SW480 (cell line): ENCODE data around the gene FAM9B.
"Not testable (repeated sequence)": the region's sequence is repeated elsewhere in the genome, so short reads cannot be mapped to it uniquely, and the experiment has no call there.

Experiments
- DNase-seq: peaks from one replicate; pipeline ENCODE4 v3.0.0-alpha.2; 2016; ENCODE audit warnings: low spot score

Gene FAM9B

DNA sequence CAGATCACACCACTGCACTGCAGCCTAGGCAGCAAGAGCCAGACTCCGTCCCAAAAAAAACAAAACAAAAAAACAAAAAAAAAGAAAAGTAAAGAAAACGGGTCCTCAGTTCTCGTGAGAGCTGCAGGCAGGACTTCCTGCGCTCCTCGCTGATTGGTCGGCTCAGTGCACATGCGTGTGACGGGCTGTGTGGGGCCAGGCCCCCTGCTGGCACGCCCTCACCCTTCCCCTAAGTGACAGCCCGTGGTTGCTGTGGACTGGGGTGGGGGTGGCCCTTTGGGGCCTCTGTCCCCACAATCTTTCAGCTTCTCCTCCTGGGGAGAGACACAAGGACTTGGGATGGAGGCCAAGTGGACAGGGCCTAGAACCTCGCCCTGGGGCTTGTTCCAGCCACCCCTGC is at the start of gene FAM9B:
Gene FAM9B (minus strand): TSS at position 139 of the 400 bp plus-strand sequence. CDS start 1,141 bp downstream, outside the sequence.
- no peak for DNase-seq

DNA sequence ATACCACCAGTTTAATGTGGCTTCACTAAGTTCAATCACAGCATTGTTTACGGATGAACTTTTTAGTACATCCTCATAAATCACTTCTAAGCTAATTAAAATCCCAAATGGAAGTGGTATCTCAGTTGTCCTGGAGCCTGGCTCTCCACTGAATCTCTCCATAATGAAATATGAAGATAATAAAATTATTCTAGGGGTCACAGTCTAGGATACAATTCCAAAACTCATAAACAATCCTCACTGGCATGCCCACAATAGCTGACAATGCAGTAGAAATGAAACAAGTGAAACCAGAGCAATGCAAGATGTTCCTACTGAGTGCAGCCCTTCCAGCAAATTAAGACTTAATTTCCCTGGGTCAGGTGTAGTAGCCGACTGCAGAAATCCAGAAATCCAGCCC is 47.3 kb upstream of the FAM9B start:
- DNase-seq: no peak

DNA sequence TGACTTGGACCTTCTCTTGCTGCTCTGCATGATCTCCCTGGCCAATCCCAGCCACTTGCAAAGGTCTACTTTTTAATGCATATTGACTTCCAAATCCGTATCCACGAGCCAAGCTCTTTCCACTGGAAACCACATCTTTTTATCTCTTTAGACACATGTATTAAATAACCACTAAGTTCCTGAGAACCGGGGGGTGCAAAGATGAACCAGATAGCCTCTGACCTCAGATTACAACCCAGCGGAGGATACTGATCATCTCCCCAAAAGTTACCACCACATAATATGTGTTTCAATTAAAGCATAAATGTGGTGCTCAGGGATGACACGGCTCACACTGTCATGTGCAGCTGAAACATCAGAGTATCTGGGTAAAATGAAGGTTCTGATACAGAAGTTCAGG is 40.4 kb upstream of the FAM9B start:
- DNase-seq: no peak

DNA sequence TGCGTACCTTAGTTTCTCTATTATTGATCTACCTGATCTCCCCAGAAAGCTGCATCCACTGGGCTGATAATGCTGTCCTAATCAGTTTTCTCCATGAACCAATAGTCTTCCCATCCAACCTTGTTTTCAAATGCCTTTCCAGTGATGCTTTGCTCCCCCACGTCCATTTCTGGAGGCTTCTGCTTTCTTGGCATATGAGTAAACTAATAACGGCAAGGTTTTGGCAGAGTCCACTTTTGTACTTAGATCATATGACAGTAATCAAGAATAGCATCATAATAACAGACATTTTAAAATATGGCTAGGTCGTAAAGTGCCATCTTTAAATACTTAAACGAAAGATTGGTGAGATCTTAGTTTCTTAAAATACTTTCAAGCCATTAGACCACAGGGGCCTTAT is 38.4 kb upstream of the FAM9B start:
- DNase-seq: no peak

DNA sequence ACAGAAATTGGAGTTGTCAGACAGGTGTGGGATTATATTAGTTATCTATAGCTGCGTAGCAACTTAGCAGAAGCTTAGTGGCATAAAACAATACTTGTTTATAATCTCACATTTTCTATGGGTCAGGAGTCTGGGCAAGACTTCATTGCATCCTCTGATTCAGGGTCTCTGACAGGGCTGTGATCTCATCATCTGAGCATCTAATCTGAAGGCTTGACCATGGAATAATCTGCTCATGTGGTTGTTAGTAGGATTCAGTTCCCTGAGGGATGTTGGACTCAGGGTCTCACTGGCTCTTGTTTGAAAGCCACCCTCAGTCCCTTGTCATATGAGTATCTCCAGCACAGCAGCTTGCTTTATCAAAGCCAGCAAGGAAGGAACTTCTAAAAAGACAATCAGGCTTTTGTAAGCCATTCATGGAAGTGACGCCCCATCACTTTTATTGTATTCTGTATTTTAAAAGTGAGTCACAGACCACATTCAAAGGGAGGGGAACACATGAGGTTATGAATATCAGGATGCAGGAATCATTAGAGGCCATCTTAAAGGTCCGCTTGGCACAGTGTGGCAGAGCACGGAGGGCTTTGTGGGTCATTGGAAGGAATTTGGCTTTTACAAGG is 37.2 kb upstream of the FAM9B start:
- peak; percentile 87 for DNase-seq

DNA sequence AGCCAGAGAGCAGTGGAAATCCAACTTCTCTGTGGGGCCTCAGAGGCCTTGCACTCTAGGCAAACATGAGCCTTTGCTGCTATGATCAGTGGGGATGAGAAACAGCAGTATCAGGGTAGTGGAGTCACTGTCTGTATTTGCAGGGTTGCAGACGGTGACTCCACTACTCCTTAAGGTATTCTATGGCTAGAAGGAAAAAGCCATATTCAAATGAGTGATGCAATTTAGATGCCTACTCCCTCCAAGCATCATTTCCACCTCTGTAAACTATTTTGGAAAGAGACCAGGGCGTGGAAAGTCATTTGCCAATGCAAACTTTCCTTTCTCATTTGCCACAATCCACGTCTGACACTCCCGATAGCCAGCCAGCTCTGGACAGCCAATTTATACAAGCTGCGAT is 35.6 kb upstream of the FAM9B start:
- no peak for DNase-seq

DNA sequence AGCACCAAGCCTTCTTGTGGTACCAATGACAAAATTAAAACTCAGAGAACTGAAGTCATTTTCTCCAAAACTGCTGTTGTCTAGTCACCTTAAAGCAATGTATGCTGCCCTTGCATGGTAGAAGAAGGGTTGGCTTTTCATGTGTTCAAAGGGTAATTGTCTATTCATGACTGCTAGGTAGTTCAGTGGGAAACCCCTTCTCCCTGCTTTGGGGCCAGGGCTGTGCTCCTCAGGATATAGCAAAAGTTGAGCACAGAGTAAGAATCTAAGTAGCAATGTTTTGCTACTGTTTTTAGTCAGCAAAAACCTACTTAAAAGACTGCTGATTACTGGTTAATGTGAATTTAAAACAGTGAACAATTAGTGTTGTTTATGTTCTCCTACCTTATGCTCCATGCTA is 30.8 kb upstream of the FAM9B start:
- no peak for DNase-seq

DNA sequence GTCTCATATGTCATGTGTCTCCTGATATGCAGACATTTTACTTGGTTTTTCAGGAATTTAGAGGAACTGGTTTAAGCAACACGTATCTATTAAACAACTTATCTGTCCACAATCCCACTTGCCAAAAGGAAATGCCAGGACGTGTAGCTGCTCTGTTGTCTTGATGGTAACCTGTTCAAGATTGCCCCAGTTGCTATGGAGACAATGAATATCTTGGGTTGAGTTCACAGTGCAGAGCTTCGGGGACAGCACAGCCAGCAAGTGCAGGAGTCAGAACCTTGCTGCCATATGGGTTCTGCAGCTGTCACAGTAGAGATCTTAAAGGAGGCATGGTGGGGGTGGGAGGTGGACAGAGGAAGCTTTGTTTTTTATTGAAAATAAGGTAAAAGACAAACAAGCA is 28.7 kb upstream of the FAM9B start:
- DNase-seq: no peak

DNA sequence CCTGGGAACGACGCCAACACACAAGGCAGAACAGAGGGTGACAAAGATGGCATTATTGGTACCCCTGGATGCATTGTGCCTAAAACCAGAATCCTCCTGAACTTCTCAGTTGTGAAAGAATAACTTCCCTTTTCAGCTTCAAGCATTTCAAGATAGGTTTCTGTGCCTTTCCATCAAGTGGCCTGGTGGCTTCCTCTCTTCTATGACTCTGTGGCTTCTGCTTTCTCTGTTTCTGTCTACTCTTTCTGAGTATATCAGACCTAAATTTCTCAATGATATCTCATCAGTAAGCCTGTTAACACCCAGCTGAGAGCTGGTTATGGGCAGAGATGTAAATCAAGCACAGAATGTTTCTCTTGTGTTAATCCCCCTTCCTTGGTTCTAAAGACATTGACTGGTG is 21.4 kb upstream of the FAM9B start:
- no peak for DNase-seq

DNA sequence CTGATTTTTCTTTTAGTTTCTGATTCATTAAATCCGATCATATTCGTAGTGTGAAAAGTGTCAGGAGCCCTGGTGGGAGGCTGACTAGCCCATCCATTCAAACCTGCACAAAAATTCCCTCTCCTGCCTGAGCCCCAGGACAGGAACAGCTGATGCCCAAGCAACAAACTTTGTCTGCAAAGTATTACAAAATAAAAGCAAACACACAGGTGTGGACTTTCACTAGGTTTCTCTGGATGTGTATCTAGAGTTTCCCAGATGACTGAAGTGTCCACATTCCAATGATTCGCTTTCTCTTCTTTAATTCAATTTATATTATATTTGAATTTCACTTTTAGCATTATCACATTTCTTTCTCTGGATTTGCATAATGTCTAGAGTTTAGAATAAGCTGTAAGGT is 18.2 kb upstream of the FAM9B start:
- DNase-seq: no peak

DNA sequence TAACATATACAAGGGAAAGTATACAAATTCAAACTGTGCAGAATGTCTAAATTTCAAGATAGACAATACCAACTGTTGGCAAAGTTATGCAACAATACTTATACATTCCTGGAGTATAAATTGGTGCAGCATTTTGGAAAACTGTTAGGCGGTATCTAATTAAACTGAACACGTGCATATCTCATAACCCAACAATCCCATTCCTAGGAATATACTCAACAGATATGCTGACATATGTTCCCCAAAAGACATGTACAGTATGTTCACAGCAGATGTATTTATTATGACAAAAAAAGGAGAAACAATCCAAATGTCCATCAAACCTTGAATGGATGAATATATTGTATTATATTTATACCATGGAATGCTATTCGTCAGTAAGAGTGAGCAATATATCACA is 16.4 kb upstream of the FAM9B start:
- DNase-seq: no peak

DNA sequence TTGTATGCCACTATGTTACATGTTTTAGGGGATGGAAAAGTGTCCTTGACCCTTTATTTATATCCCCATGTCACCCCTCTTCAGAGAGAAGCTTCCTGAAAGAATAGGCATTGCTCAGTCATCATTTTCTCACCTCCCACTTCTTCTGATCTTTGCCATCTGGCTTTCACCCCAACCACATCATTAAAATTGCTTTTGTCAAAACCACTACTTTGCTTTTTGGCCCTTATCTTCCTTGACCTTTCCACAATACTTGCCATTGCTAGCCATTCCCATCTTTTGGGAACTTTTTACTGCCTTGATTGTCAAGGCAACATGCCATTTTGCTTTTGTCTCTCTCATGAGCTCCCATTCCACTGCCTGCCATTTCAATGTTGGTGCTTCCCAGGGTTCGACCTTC is 14.9 kb upstream of the FAM9B start:
- peak; percentile 28 for DNase-seq

DNA sequence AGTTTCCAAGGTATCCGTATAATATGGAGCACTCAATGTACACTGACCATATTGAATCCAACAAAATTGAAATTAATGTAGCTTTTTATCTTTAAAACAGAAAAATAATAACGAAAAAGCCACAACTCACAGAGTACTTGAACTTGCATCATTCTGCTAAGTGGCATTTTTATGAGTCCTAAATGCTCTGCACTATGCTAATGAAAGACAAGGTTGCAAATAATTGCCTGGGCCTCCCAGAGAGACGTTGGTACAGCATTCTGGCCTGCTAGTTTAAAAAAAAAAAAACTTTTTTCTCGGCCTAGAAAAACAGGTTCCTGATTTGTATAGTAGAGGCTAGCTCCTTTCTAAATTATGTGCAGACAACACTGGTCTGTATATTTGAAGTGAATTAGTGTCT is 4.3 kb upstream of the FAM9B start:
- no peak for DNase-seq

DNA sequence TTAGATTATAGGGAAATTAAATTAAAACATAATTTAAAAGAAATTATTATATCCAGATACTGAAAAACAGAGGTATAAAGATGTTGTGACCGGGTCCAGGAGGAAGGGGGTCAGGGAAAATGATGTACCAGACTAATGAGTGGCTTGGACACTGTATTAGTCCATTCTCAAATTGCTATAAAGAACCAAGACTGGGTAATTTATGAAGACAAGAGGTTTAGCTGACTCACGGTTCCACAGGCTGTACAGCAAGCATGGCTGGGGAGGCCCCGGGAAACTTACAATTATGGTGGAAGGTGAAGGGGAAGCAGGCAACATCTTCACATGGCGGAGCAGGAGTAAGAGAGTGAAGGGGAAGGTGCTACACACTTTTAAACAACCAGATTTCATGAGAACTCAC is 3.4 kb upstream of the FAM9B start:
- DNase-seq: no peak

DNA sequence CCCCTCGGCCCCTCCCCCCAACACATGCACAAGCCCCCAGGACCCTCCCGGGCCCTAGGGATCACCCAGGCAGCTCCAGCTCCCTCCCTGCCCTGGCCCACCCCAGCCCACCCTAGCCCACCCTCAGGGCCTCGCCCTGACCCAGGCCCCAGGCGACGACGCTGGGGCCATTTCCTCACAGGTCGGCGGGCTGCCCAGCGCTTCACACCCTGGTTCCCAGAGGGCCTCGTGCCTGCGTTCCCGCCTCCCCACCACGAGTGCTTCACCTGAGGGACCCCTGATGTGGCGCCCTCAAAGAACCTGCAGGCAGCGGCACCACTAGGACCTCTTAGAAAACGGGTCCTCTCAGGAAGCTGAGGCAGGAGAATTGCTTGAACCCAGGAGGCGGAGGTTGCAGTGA is 341 bp downstream of the FAM9B start:
- no peak for DNase-seq

DNA sequence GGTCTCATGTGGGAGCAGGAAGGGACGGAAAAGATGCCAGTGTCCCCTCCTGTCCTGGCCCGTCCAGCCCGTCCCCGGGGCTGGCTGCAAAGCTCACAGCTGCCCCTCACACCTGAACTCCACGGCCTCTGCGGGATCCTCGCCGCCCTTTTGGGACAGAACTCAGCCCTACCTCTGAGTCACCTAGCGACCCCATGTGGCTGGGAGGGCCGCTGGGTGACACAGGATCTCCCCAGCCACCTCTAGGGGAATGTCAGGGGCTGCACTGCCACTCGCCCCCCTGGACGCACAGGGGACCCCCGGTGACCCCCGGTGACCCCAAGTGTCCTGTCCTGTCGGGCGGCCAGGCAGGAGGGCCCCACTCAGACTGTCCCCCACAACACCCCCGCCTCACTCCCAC is 748 bp downstream of the FAM9B start:
- DNase-seq: no peak

DNA sequence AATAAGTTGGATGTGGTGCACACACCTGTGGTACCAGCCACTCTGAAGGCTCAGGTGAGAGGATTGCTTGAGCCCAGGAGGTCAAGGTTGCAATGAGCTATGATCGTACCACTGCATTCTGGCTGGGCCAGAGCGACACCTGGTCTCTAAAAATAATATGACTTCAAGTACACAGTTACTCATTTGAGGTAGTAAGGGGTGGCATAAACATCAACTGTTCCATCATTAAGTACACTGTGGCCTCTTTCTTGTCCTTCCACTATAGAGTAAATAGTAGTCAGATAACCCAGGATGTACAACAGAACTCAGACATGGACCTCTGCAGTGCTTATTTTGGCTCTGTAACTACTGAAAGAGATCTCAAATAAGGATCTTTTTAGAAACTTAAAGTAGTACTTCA is 10.6 kb downstream of the FAM9B start:
- no peak for DNase-seq

DNA sequence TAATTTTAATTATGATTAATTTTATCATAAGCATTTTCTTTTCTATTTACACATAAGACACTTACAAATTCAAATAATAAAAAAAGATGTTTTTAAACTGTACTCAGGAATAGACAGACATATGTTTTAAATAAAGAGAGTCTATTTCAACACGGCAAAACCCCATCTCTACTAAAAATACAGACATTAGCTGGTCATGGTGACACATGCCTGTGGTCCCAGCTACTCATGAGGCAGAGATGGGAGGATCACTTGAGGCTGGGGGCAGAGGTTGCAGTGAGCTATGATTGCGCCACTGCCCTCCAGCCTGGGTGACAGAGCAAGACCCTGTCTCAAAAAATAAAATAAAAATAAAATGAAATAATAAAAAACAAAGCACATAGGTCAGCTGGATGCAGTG is 14.8 kb downstream of the FAM9B start:
- DNase-seq: no peak

DNA sequence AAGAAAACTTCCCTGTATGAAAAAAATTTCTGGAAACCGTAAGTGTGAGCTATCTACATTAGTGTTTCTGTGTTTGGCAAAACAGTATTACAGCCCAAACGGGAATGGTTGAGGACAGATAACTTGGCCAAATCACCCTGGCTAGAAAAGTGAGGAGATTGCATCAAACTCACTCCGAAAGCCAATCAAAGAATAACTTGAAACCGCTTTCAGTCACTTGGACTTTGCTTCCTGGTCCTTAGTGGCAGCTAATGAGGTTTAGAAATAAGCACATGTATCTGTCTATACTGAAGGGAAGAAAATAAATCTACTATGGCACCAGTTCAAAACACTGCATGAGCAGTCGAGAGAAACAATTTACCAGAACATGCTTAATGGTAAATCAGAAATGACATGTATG is 15.6 kb downstream of the FAM9B start:
- DNase-seq: not testable (repeated sequence)

DNA sequence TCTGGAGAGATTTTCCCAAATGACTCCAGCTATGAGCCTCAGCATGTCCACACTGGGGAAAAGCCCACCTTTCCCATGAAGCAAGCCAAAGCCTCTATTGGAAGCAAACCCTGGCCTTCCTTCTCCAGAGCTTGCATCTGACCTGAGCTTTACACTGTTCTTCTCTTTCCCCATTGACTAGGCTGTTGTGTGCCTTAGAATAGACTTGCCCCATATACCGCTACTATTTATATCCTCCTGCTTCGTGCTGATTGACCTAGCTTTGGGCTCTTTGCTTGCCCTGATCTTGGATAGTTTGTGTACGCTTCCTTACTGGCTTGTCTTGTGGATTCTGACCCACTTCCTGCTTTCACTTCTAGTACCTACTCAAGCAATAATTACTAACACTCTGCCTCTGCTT is 30.9 kb downstream of the FAM9B start:
- no peak for DNase-seq

DNA sequence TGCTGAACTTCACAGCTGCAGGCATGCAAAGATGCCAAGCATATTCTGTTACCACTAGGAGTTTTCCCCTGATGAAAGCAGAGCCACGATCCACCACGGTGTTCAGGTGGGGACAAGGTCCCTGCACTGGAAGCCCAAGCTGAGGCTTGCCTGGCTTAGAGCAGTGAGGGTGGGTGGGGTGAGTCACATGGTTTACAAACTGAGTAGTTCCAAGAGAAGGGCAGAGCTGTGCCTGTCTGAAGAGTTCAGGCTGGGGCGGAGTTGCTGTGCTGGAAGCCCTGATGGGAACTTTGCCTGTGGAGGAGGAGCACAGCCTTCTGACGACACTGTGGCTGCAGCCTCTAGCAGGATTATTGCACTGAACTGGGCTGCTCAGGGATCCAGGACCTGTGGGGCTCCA is 45.5 kb downstream of the FAM9B start:
- peak; percentile 80 for DNase-seq

DNA sequence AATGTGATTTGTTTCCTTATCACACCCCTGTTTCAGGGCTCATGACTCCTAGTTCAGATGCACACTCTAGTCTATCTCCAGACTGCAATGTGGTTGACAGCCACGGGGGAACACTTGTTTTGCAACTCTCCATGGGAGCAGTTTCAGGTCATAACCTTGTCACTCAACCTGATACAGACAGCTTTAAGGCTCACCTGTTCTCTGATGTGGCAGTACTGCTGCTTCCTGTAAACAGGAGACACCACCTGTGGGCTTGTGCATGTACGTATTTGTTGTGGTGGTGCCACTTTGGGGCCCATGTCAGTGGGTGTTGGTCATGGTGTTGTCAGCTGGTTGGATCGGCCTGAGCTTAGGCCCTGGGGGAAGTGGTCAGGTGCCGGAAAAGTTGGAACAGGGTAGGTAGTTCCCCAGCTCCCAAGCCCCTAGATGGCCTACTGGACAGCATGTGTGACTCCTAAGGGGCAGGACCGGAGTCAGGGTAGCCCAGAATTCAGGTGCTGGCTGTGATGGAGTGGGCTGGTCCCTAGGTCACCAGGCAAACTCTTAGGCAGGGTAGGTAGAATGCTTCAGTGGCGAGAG is 46.2 kb downstream of the FAM9B start:
- DNase-seq: peak; percentile 87

DNA sequence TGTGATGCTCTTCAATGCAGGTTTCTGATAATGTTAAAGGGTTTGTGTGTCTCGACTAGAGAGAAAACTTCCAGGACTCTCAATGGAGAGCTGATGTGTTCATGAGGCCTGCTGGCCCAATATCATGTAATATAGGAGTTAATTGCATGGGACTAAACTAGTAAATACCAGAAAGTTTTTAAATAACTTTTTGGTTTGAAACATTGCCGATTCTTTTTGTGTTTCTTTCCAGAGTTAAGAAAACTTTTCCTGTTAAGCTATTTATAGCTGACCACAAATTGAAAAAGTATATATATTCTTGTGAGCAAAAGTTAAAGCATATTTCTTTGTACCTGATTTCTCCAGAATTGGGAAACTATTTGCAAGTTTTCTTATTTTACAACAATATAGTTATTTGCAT is 49.7 kb downstream of the FAM9B start:
- no peak for DNase-seq

DNA sequence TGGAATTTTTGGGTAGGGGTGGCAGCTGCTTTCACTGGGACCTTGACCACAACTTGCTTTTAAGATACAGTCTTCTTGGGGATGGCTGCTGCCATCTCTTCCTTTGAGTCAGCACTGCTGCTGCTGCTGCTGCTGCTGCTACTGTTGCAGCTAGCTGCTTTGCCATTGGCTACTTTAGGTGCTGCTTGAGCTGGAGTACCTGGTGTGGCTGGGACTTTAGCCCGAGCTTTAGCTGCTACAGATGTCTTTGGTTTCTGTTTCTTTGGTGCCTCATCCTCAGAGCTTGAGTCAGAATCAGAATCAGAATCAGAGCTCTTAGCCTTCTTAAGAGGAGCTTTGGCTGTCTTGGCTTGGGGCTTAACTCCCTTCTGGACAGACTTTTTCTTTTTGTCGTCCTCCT is 52.2 kb downstream of the FAM9B start:
- DNase-seq: no peak

DNA sequence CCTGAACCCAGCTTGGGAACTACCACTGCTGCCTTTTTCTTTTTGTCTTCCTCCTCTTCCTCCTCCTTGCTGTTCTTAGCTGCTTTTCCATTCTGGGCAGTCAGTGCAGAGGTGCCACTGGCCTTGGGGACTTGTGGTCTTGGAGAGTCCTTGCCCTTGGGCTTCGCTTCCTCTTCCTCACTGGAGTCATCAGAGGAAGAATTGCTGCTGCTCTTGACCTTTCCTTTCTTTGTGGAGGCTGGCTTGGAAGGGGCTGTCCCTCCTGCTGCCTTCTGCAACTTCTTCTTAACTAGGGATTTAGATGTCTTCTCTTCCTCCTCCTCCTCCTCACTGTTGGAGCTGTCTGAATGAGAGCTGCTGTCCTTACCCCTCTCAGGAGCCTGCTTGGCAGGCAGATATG is 53.2 kb downstream of the FAM9B start:
- no peak for DNase-seq
